ENCODE measurements around the gene SMIM20. TPM values are rescaled to one million over a fixed set of nuclear protein-coding genes. Genes with fewer than 3 reads are reported as not detected.

The SMIM20 gene
- total and polyA plus RNA-seq, 9 of the 15 experiments (the other 6 are each of a cell fraction or from before 2014, with no cell fraction given), result 25.1 to 51.0 (median 38.9) TPM

DNA sequence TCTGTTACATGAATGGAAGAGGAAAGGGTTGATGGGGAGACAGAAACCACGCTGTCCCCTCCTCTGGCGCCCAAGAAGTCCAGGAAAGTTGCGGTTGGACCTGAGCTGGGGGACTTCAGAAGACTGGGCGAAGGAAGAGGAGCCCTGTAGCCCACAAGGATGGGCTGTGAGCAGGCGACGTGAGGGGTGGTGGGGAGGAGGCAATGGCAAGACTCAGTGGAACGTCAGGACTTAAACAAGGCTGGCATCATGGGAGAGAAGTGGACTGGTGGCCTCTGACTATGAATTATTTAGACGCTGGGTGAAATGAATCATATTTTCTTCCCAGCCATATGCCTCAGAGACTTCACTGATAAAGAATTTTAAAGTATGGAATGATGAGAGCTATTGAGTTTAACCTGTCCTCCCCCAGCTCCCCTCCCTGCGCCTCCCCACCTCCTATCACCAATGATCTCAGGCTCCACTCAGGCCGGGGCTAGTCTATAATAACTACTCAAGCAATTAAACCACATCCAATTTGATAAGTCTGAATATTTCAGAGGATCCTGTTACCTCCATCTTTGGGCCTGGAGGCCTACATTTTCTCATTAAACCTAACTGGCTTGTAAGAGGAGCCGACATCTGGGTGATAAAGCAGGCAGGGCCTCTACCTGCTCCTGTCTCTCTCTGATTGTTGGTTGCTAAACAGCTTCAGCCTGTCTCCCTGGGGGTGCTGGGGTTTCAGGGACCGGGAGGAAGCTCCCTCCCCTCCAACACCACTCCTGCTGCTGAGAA, 63.6 kb downstream of the SMIM20 start:
- no peaks in the 10 kb centered on the region for H3K36me3 ChIP-seq (ENCODE audit: control insufficient read depth, insufficient read depth, low read length)
- ATAC-seq, result no peak
- under 1% methylated on average over 12 of the region's 12 CpGs for WGBS (ENCODE audit: insufficient coverage, low coverage, missing lambda C conversion rate)
- H3K27me3 ChIP-seq (ENCODE audit: control insufficient read depth in 2 of 2, insufficient read depth in 2 of 2, low read length in 2 of 2), result peaks cover 8 to 33% of the 10 kb centered on the region in 2 experiments; a peak in 4 of 5 replicates
- no peaks in the 10 kb centered on the region for H3K9me1 ChIP-seq (ENCODE audit: control insufficient read depth, insufficient read depth, low read length)
- ChIA-PET CTCF (ENCODE audit: low intra/inter-chr PET ratio) (no interaction called here), POLR2A (interaction anchor here (1.0 kb wide), 1 partner anchor 27 kb away, joined by 3 read pairs; no protein-coding TSS in a partner anchor)
- no TSS peak for BruUV-seq (replicated peaks)
- intact Hi-C loops (cut with micrococcal nuclease), result no loop called here
- H3K4me2 ChIP-seq (ENCODE audit: insufficient read depth, low read length), result no peak overlapping the region
- no peak for DNase-seq (ENCODE audit: extremely low read depth in 1 of 4, low spot score in 3 of 4)
- no peak for FAIRE-seq
- in situ Hi-C loops (cut with MboI), result no loop called here
- 0 out of 4 replicates have a peak overlapping the region, but pooled peaks of 1 of the 2 experiments have one; percentile 45 for H3K9ac ChIP-seq (ENCODE audit: insufficient read depth in 1 of 2, low read depth in 2 of 2, low read length in 2 of 2)
- no peak overlapping the region for H3K4me3 ChIP-seq
- H3K4me1 ChIP-seq (replicated peaks in 1 of 2; ENCODE audit: control insufficient read depth in 2 of 2, insufficient read depth in 2 of 2, low read length in 2 of 2), result no peaks in the 10 kb centered on the region; a peak in 1 of 5 replicates
- no peaks in the 10 kb centered on the region for H4K20me1 ChIP-seq (replicated peaks; ENCODE audit: control insufficient read depth, insufficient read depth, low read length)
- no peak overlapping the region for H2AFZ ChIP-seq (ENCODE audit: low read depth, low read length)
- H3K9me3 ChIP-seq (replicated peaks; ENCODE audit: control insufficient read depth, insufficient read depth, low read depth, low read length), result no peaks in the 10 kb centered on the region
- no peaks in the 10 kb centered on the region for H3K79me2 ChIP-seq (ENCODE audit: control insufficient read depth, insufficient read depth, low read length)
- H3K27ac ChIP-seq (ENCODE audit: extremely low read depth, low read depth, low read length), result no peak overlapping the region
- TF ChIP-seq HNRNPH1 (optimal IDR thresholded peaks at IDR 0.05; ENCODE audit: low read depth, low read length) (no peak), THRAP3 (IDR thresholded peaks at IDR 0.05; ENCODE audit: borderline replicate concordance) (no peak)
- TF ChIP-seq, protein P1, sequence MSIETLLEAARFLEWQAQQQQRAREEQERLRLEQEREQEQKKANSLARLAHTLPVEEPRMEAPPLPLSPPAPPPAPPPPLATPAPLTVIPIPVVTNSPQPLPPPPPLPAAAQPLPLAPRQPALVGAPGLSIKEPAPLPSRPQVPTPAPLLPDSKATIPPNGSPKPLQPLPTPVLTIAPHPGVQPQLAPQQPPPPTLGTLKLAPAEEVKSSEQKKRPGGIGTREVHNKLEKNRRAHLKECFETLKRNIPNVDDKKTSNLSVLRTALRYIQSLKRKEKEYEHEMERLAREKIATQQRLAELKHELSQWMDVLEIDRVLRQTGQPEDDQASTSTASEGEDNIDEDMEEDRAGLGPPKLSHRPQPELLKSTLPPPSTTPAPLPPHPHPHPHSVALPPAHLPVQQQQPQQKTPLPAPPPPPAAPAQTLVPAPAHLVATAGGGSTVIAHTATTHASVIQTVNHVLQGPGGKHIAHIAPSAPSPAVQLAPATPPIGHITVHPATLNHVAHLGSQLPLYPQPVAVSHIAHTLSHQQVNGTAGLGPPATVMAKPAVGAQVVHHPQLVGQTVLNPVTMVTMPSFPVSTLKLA (conservative IDR thresholded peaks at IDR 0.05), result no peak
- TF ChIP-seq, protein P2, sequence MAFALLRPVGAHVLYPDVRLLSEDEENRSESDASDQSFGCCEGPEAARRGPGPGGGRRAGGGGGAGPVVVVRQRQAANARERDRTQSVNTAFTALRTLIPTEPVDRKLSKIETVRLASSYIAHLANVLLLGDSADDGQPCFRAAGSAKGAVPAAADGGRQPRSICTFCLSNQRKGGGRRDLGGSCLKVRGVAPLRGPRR (CRISPR knock-in tag; IDR thresholded peaks at IDR 0.05), result no peak
